GM21423 (cell line): Measurements from ENCODE around the gene TTC39C.

ENCODE experiments used
- ATAC-seq: cut with Tn5 transposase; IDR thresholded peaks from one replicate; pipeline ENCODE4 v1.9.1; 2021; ENCODE audit warnings: mild to moderate bottlenecking, moderate library complexity; ENCODE audit not compliant: unreplicated experiment

The TTC39C gene

GRCh38 chr18:24014062-24014985 lies at the start of gene TTC39C:
Gene TTC39C (plus strand): TSS chr18:24014754. CDS start chr18:24014872, 118 bp downstream.
- ATAC-seq, result peak; percentile 34

GRCh38 chr18:23966909-23967308 lies 47.6 kb upstream of the TTC39C start:
- no peak for ATAC-seq

- peak; percentile 54 for ATAC-seq
Observed at GRCh38 chr18:23967321-23968089, 47.0 kb upstream of the TTC39C start.

- no peak for ATAC-seq
Observed at GRCh38 chr18:23968638-23969604, 45.6 kb upstream of the TTC39C start.

GRCh38 chr18:23969664-23970063 lies 44.9 kb upstream of the TTC39C start:
- ATAC-seq, result no peak

- no peak for ATAC-seq
Observed at GRCh38 chr18:23970161-23971096, 44.1 kb upstream of the TTC39C start.

- ATAC-seq, result no peak
Observed at GRCh38 chr18:23971097-23971440, 43.5 kb upstream of the TTC39C start.

GRCh38 chr18:23971666-23972230 lies 42.8 kb upstream of the TTC39C start:
- ATAC-seq, result no peak

- no peak for ATAC-seq
Observed at GRCh38 chr18:23972453-23972852, 42.1 kb upstream of the TTC39C start.

- no peak for ATAC-seq
Observed at GRCh38 chr18:23977103-23977502, 37.5 kb upstream of the TTC39C start.

GRCh38 chr18:23977719-23978483 lies 36.7 kb upstream of the TTC39C start:
- no peak for ATAC-seq

GRCh38 chr18:23981369-23981980 lies 33.1 kb upstream of the TTC39C start:
- ATAC-seq, result peak; percentile 83

- ATAC-seq, result no peak
Observed at GRCh38 chr18:23982155-23983079, 32.1 kb upstream of the TTC39C start.

- no peak for ATAC-seq
Observed at GRCh38 chr18:23983112-23983511, 31.4 kb upstream of the TTC39C start.

GRCh38 chr18:23986600-23987359 lies 27.8 kb upstream of the TTC39C start:
- peak; percentile 51 for ATAC-seq
